Kidney tubule cell (primary cell): ENCODE data around the gene GRIK1.

ENCODE experiments used
- DNase-seq: peaks from one replicate; pipeline ENCODE4 v3.0.0-alpha.2; 2018; ENCODE audit warnings: low spot score

GRIK1 gene

DNA sequence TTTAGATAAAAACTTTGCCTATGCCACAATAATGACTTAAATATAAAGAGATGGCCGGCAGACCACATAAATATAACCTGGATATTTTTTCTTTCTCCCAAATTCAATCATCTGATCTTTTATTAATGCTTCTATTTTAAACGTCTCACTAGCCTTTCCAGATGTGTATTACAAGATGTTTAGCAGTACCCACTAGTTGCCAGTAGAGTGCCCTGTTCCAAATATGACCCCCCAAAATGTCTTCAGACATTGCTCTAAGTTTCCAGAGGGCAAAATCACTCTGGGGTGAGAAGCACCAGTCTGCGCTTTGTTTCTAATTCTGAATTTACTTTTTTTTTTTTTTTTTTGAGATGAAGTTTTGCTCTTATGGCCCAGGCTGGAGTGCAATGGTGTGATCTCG is 268.1 kb downstream of the GRIK1 start:
- DNase-seq: no peak

DNA sequence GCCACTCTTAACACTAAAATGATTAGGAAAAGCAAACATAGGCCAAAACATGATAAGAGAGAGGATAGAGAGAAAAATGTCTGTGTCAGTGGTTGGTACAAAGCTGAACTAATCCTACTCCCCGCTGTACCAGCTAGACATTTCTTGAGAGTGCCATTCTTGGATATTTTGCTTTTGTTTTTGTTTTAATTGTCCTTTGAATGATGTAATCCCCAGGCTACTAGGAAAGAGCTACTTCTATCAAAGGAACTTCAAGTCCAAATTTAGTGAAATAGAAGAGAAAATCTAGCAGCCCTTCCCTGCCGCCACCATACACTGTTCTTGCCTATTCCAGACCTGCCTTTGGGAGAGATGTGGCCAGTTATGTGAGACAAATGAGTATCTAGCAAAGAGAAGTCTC is 269.6 kb downstream of the GRIK1 start:
- DNase-seq: no peak

DNA sequence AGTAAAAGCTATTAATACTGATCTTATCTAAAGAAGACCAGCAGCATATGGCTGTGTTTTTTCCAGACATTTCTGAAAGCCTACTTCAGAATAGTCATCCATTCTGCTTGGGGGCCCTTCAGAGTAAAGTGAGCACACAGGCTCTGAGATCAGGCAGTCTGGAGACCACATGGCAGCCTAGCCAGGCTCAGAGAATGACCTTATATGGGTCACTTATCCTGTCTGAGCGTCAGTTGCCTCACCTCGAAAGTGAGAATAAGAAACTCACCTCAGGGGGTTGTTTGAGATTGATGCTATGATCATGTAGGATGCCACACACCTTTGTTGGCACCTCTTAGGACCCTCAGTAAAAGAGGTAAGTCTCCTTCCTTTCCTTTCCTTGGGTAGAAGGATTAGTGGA is 270.4 kb downstream of the GRIK1 start:
- no peak for DNase-seq

DNA sequence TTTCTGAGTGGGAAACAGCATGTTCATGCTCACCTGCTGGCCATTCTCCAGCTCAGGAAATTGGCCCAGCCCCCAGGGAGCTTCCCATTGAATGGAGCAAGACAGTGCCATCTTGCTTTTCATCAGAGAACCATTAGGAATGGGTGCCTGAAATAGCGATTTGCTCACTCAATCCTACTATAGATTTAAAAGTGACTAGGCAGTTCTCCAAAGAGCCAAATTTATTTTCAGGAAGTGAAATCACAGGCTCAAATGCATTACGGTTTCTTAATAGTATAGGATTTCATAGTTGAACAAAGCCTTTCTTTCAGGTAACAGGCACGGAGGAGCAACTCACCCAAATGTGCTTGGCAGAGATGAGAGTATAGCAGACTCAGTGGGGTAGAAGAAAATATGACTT is 272.1 kb downstream of the GRIK1 start:
- DNase-seq: no peak

DNA sequence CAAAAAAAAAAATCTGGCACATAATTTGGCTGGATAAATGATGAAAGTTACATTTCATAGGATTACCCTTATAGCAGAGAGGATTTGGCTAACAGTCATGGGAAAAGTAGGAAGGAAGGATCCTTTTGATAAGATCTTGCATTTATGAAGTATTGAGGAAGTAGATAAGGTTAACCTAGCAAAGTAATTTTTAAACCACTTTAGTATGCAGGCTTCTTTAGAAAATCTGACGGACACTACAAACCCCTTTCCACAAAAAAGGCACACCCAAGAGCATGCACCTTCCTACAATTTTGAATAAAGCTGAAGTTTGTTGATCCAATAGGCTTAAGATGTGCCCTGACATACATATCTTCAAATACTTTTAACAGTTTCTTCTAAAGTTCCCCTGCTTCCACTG is 275.2 kb downstream of the GRIK1 start:
- no peak for DNase-seq

DNA sequence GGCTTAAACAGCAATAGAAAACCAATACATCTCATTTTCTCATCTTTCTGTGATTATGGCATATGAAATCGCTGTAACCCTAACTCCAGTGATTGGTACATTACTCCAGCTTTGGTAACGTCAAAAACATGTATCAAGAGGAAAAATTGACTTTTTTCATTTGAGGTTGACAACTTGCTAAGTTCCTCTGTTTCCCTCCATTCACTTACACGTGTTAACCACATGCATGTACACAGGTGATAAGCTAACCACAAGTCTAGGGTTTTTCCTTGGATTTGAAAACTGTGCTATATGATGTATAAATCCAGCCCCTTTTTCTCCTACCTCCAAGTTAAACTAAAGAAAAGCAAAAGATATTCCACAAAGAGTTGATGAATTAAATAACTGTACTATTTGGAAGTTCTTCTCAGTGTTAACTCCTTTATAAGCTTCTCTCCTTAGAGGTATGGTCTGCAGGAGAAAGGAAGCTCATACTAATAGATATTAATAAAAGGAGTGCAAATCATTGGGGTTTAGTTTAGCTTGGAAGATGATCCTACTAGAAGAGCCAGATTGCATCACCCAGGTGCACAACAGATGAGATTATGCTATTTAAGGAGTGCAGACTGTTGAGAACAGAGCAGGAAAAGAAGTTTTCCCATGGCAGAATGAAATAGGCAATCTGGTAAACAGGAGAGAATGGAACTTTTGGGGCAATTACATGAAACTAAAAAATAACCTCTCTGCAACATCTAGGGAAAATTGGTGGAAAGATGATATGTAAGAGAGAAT is 277.9 kb downstream of the GRIK1 start:
- DNase-seq: no peak

DNA sequence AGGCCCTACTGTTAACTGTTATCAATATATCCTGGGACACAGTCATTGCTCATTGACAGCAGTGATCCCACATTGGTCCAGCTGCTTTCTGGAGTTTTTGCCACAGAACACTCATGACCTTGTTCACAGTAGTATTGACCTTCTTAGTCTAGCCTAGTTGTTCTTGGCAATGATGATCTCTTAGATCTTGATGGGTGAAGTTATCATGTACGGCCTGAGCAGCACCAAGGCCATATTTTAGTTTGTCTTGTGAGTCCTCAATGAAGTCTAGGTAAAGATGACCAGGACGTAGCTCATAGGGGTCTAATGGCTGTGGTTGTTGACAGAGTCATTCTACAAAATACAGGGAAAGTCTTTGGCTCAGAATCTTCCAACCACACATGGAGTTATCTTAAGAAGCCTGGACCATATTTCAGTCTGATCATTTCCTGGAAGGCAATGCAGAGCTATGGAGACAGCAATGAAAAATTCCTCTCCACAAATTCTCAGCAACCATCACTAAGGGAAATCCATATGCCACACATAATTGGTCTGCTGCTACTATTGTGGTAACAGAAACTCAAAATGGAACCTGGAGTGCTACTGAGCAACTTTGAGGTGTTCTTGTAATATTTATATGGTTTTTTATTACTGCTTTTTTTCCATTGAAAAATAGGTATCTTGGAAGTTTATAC is 279.6 kb downstream of the GRIK1 start:
- DNase-seq: no peak

DNA sequence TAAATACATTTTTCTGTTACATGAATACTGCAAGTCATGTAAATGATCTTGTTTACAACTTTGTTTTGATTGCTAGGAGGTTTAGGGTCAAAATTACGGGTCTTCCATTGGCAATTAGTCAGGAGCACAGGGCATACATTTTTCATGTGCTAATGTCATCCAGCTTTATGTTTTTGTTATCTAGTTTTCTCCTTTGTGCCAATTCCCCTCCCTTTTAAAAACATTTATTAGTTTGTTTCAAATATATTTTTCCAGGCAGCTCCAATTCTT is 280.9 kb downstream of the GRIK1 start:
- no peak for DNase-seq

DNA sequence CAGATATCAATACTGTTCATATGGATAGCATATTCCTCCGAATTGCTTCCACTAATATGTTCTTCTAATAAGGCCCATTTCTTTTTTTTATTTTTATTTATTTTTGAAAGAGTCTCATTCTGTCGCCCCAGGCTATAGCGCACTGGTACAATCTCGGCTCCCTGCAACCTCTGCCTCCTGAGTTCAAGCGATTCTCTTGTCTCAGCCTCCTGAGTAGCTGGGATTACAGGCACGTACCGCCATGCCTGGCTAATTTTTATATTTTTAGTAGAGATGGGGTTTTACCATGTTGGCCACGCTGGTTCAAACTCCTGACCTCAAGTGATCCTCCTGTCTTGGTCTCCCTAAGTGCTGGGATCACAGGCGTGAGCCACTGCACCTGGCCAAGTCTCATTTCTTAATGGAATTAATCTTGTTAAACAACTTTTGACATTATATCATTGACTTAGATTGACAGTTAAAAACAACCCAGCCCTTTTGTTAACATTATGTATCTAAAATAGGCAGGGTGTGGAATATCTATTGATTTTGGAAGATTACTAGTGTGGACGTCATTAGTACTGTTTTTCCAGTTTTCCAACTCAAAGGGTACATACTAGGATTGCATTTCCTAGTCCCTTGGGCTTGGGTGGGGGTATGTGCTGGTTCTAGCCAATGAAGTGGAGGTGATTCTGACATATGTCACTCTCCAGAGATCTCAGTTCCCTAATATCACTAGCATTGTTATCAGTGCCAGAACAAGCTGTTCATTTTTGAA is 281.4 kb downstream of the GRIK1 start:
- DNase-seq: no peak

DNA sequence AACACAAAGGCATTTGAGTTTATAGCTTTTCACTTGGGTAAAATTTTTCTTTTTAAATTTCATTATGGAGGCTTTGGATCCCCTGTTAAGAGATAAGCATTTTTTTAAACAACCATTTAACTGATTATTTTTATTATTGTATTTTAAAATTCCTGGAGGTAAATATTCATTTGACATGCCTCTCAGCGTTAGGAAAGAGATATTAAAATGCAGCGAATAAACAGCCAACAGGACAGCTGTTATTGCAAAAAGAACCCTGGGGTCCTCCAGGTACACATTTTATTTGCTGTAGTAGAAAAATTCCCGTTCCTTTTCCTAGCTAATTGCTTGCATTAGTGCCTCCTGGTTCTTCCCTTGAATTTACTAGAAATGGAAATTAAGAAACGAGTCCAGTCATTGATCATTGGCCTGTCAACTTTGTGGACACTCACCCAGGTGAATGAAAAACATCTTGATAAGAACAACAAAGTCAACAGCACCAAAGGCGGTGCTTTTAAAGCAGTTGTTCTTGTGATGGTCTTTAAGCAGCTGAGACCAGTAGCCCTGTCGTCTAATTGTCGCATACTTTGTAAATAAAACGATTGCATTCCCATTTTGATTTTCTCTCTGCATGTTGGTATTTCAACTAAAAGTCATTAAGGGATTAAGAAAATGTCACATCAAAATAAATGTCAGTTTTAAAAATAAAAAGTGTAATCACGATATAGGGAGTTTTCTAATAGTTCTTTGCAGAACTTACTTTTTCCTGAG is 282.4 kb downstream of the GRIK1 start:
- no peak for DNase-seq

DNA sequence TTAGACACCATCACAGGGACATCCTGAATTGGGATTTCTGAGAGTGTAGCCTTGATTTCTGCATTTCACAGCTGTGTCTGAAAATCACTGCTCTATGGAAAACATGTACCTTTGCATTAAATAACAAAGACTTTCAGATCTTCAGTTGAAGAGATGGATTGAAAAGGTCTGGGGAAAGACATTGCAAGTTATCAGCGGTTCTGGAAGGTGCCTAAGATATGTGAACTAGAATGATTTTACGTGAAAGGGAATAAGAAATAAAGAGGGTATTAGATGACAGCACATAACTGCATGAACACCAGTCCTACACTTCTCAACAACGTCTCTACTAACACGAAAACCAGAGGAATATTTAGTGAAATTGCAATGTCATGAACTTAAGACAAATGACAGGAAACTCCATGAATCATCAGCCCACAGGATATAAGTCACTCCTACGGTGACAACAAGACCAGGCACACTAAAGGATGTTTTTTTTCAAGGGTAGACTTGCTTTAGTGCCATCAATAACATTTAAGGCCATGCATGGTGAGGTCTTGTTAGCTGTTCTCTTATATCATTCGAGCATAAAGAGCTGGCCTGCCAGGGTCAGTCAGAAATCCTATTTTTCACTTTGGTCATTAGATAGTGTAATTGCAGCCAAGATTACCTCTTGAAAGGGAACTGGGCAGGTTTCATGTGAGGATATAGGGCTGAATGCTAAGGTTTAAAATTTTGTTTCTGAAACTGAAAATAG is 283.1 kb downstream of the GRIK1 start:
- DNase-seq: peak; percentile 92

DNA sequence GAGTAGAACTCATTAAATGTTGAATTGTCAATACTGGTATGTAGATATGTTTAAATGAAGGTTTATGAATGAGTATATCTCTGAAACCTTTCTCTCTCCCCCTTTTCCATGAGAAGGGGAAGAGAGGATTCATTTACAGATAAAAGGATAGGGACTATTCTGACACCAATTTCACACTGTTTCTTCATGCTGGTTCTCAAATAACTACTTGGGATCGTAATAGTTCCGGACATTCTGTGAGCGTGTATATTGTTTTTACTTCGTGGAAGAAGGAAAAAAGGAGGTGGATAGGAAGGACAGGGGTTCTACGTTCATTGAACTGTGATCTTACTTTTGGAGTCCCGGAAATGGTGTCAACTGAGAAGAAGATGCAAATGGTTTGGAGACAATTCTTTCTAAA is 284.2 kb downstream of the GRIK1 start:
- DNase-seq: no peak

DNA sequence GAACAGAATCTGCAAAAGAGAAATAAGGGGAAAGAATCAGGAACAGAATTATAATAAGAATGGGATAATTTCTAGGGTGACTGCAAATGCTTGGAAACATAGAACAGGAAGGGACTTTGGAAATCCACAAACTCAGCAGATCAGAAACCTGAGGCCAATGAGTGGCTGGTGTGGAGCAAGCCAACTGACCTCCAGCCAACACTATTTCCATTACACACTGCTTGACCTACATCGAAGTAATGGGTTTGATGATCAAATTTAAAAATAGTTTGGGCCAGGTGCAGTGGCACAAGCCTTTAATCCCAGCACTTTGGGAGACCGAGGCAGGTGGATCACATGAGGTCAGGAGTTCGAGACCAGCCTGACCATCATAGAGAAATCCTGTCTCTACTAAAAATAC is 284.9 kb downstream of the GRIK1 start:
- DNase-seq: no peak

DNA sequence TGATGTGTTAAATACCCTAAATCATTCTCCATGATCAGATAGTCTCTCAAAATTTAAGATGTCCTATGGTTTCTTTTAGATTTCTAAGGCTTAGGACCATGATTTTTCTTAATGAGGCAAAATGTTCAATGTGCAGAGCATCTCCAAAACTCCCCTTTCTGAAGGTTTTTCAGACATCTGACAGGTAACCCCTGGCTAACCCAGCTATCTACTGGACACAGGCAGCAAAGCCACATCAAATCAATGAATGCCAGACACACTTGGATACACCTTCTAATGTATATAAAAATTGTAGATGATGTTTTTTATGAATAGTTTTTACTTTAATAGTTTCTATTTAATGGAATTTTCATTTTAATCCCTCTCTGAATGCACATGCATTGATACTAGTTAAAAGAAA is 285.6 kb downstream of the GRIK1 start:
- DNase-seq: no peak

DNA sequence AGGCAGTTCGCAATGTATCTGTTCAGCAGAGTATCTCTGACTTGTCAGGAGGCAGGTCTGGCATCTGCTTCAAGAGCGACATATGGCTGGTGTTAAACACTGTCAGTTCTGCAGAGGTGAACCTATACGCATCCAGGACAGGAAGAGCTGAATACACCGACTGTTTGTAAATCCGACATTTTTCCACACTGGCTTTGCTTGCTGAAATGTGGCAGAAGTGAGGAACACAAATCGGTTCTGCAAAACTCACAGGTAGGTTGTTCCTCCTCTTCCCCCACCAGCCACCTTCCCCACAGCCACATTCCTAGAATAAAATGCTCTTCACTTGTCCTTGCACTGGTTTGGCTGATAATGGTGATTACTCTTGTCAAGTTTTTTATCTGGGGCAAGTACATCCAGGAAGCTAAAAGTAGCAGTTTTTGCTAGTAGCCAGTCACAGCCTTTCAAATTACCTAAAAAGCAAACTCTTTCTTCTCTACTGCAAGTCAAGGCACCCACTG is 289.2 kb downstream of the GRIK1 start:
- DNase-seq: no peak

DNA sequence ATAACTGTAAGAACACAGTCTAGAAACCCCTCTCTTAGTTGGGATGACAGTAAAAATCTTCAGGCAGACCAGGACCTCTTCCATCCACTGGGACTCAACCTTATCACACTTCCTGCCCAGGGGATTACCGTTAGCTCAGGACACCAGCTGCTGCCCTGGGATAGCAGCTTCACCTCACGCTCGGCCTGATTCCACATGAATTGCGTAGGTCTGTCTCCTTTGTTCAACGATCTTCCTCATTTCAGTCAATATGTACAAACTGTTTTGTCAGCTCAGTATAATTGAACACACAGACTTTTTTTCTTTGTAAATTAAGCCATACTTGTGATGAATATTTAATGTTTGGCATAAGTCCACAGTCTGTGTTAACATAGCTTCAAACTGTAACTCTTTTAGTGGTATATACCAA is 290.4 kb downstream of the GRIK1 start:
- no peak for DNase-seq

DNA sequence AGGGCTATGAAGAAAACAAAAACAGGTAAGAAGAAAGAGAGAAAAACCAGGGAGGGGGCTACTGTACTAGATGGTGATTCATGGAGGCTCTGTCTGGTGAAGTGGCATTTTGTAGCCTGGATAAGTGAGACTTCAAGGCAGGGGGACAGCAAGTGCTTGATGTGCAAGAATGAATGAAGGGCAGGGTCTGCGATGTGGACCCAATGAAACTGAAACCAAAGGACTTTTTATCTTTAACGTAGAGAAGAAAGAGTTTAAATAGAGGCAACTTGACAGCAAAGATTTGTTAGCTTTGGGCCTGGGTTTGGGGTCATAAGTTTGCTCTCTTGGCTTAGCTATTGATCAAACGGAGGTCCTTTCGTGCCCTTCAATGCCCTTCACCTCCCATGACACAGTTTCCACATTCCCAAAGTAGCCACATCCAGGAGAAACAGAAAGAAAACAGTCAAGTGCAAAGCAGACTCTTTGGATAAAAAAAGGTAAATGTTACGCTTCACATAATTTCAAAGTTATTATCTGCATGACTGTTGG is 291.0 kb downstream of the GRIK1 start:
- no peak for DNase-seq

DNA sequence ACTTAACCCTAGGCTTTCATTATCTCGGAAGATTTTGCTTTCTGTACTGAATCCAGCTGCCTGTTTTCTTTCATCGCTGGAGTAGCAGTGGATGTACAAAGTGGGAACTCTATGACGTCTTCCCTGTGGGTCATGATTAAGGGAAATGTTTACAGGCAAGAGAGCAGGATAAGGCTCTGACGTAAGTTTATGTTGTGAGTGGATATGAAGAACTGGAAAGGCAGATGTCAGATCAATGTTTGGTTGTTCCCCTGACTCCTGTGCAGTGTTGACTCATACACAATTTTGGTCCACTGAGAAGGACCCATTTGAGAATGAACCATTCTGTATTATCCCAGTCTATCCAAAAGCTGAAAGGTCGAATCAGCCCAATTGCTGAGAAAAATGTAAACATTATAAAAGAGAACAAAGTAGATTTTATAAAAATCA is 292.4 kb downstream of the GRIK1 start:
- DNase-seq: no peak

DNA sequence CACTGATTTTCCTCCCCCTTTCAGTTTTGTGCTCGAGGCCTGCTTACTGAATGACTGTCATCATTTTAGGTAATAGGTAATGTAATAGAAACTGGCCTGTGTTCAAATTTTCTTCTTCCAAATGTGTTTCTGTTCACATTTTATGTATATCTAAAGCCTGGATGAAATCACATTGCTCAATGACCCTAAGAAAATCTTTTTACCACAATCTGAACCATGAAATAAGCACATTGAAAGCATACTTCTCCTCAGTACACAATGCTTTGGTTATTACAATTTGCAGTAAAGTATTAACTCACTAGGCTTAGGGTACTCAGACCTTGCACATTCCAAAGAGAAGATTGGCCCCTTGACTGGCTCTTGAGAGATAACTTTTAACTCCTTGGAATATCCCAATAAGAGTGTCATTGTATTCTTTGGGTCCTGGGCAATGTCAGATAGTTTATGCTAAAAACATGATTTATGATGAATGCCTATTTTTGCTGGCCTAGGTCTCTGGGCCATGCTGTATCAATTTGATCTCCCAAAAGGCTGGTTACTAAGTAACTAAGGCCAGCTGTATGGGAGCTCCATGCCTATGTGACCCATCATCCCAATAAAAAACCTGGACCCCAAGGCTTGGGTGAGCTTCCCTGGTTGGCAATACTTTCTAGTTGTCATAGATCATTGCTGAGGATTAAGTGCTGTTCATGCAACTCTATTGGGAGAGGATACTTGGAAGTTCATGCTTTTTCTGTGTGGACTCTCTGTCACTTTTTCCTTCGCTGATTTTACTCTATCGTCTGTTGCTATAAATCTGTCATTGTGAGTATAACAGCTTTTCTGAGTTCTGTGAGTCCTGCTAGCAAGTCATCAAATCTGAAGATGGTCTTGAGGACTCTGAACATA is 293.9 kb downstream of the GRIK1 start:
- peak; percentile 90 for DNase-seq

DNA sequence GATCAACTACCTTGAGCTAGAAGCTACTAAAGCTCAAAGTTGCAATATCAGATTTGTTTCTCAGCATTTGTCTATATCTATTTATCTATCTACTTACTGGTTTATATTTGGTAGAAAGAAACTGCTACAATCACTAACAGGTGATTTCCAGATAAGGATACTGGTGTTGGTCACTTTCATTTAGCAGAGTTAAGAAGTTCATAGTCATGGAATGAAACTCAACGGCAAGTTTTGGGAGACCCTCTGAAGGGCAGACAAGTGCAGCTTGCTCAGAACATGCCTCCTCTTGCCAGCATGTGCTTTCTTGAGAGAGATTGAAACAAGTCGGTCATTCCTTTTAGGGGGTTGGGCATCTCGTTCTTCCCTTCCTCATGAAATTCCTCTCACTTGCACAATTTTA is 296.5 kb downstream of the GRIK1 start:
- no peak for DNase-seq
